Epithelial cell of esophagus (primary cell): ENCODE results near the gene ATXN10.

ENCODE experiments used
- DNase-seq: peaks from one replicate; pipeline ENCODE4 v3.0.0; 2010; ENCODE audit warnings: low read depth
- H3K4me3 ChIP-seq: 2 replicates; pipeline ENCODE4 v1.5.1; 2011; ENCODE audit warnings: mild to moderate bottlenecking, low read length, control low read depth
- TF ChIP-seq, protein P1 (sequence below): IDR thresholded peaks from 2 replicates; pipeline ENCODE4 v1.5.1; 2011; ENCODE audit warnings: low read depth, mild to moderate bottlenecking, low read length, control low read depth, inconsistent platforms; ENCODE audit not compliant: insufficient read depth; ENCODE audit errors: missing control alignments

Gene ATXN10

DNA sequence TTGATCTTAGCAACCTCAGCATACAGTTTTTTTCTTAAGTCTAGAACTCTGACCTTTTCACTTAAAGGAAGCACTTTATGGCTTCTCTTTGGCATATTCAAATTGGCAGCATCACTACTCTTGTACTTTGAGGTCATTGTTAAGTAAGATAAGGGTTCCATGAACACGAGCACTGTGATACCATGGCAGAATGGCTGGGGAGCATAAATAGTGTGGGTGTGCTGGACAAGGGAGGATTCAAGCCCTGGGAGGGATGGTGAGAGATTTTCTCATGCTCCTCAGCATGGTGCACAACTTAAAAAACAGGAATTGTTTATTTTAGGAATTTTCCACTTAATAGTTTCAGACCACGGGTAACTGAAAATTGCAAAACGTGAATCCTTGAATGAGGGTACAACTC is 111.4 kb downstream of the ATXN10 start:
- TF ChIP-seq, protein P1, sequence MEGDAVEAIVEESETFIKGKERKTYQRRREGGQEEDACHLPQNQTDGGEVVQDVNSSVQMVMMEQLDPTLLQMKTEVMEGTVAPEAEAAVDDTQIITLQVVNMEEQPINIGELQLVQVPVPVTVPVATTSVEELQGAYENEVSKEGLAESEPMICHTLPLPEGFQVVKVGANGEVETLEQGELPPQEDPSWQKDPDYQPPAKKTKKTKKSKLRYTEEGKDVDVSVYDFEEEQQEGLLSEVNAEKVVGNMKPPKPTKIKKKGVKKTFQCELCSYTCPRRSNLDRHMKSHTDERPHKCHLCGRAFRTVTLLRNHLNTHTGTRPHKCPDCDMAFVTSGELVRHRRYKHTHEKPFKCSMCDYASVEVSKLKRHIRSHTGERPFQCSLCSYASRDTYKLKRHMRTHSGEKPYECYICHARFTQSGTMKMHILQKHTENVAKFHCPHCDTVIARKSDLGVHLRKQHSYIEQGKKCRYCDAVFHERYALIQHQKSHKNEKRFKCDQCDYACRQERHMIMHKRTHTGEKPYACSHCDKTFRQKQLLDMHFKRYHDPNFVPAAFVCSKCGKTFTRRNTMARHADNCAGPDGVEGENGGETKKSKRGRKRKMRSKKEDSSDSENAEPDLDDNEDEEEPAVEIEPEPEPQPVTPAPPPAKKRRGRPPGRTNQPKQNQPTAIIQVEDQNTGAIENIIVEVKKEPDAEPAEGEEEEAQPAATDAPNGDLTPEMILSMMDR: no peak
- no peak for DNase-seq
- H3K4me3 ChIP-seq: no peak overlapping the region

DNA sequence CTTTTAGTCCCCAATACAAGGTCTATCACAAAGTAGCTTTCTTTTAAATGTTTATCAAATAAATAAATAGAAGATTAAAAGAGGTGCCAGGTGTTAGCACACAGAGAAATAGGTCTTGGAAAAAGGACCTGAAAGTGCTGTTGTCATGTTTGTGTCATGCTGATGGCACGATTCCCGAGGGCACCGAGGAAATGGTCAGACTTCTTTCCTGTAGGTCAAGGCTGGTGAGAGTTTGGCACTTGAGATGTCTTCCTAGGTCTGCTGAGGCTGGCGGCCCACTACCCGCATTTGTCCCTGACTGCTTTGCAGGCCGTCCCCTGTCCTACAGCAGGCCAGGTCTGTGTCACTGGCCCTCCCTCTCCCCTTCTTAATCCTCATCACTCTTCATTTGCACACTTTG is 112.1 kb downstream of the ATXN10 start:
- H3K4me3 ChIP-seq: no peak overlapping the region
- no peak for DNase-seq
- TF ChIP-seq, protein P1: no peak

DNA sequence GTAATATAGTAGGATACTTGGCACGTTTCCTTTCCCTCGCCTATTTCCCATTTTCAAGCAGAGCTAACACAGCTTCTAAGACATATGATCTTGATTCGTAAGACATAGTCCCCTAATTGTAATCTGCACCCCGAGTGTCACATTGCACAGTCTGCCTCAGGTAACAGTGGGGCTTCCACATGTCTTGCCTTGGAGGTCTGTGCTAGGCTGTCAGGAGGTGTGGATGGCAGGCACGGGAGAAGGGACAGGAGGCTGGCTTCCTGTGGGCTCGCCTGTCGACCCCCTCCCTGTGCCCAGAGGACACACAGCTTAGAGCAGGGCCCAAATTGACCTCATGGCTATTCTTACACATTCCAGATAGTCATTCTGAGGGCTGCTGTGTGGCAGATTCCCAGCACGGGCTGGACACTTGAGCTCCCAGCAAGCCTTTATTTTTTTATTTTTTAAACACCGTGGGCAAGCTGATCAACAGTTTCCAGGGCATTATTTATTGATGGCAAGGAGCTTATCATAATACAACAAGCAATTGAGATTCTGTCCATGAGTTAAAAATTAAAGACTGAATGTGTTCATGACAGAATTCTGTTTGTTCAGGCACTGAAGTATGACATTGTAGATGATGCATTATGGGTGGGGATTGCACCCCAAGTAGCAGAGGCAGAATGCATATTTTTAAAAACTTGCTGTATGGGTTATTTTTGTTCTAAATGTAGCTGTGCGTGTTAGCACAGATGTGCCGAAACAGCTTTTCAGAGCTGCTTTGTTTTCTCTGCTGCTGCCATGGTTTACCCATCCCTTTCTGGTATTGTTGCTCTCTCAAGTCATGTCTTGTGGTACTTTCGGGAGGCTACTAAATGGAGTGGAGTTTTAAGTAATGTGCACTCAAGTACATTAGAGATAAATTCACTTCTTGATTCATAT is 113.0 kb downstream of the ATXN10 start:
- TF ChIP-seq, protein P1: no peak
- DNase-seq: no peak
- no peak overlapping the region for H3K4me3 ChIP-seq

DNA sequence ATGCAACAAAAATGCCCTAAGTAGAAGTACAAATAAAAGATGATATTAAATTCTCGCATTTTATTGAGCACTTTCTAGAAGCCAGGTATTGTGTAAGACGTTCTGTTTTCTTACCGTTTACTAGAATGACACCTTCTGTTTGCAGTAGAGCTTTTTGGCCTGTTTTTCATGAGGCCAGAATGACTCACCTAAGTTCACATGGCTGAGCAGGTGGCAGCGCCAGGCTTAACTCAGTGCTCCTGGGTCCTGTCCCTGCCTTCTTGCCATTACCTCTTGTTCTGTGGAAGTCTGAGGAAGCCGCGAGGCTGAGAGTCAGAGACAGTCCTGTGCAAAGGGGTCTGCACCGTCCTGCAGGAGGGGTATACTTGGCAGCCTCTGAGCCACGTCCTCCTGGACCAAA is 113.8 kb downstream of the ATXN10 start:
- TF ChIP-seq, protein P1: no peak
- H3K4me3 ChIP-seq: no peak overlapping the region
- peak; percentile 85 for DNase-seq

DNA sequence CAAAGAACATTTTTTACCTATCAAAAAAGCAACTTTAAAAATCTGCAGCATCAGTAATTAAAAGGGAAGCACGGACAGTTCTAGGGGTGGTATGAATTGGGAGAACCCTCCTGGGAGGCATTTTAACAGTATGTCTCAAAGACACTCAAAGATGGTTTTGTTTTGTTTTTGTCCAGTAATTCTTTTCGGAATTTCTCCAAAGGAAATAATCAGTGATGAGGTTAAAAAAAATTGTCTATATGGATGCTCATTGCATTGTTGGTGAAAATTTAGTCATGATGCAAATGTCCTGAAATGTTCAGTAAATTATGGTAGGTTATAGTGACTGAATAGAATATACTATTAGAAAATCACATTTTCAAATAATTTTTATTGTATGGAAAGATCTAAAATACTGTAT is 115.1 kb downstream of the ATXN10 start:
- no peak for DNase-seq
- no peak overlapping the region for H3K4me3 ChIP-seq
- TF ChIP-seq, protein P1: no peak

DNA sequence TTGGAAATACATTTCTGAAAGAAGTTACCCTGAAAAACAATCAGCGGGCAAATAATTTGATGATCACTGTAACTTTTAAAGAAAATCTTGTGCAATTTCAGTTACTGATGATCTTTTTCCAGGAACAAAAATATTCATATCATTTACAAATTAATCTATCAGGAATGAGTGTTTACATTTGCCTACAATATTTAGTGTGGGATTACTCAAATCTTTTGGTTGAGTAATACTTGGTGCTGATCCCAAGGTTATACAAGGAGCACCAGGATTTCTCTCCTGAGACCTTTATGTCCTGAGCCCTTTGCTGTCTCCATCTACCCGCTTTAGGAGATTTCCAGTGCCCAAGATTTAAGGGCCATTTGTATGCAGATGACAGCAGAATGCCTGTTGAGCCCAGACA is 116.1 kb downstream of the ATXN10 start:
- TF ChIP-seq, protein P1: no peak
- no peak for DNase-seq
- no peak overlapping the region for H3K4me3 ChIP-seq

DNA sequence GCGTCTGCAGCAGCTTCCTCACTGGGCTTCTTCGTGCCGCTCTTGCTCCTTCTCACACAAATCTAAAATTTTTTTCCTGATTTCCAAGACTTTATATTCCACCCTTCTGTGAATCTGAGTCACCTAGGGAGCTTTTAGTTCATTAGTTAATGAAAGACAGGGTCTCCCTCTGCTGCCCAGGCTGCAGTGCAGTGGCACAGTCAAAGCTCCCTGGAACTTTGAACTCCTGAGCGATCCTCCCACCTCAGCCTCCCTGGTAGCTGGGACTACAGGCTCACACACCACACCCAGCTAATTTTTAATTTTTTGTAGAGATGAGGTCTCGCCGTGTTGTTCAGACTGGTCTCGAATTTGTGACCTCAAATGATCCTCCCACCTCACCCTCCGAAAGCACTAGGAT is 116.9 kb downstream of the ATXN10 start:
- DNase-seq: no peak
- no peak overlapping the region for H3K4me3 ChIP-seq
- TF ChIP-seq, protein P1: no peak
